B cell (primary cell): ENCODE results near the gene ZNF695. TPM values are rescaled to one million over a fixed set of nuclear protein-coding genes. Genes with fewer than 3 reads are reported as not detected.

ENCODE experiments used
- ATAC-seq: fragments of 200-7000 bp; cut with Tn5 transposase; one replicate; pipeline ENCODE4 v1.10.0; 2021; ENCODE audit warnings: low read depth, mild to moderate bottlenecking, moderate number of reproducible peaks, moderate library complexity
- CTCF ChIA-PET: fragments of 350-600 bp; sonication (Branson Sonifier 250); formaldehyde crosslinking; loops from one replicate; lab custom pipeline; 2021; ENCODE audit warnings: antibody characterized with exemption, inconsistent platforms; lab: Charles Lee
- POLR2A ChIA-PET: fragments of 350-600 bp; sonication (Branson Sonifier 250); formaldehyde crosslinking; loops from one replicate; lab custom pipeline; 2021; ENCODE audit warnings: antibody characterized with exemption; lab: Charles Lee
- DNase-seq: peaks from one replicate; pipeline ENCODE4 v3.0.0; 2013
- H2AFZ ChIP-seq: 2 replicates; pipeline ENCODE4 v1.6.1; 2012; ENCODE audit warnings: mild to moderate bottlenecking, low read depth, low read length; ENCODE audit not compliant: insufficient read depth, poor library complexity, severe bottlenecking
- H3K27ac ChIP-seq, 2 donors: 1 replicate in 1 of 2; 2 replicates in 1 of 2; pipeline ENCODE4 v1.5.1; 2012 to 2013; ENCODE audit warnings: low read length in 2 of 2, mild to moderate bottlenecking in 2 of 2, moderate library complexity in 1 of 2
- H3K27me3 ChIP-seq, 4 experiments: fragments of 200-600 bp in 1 of 4; sonication (generic) in 1 of 4; replicated peaks in 1 of 4; 1 replicate in 2 of 4; 2 replicates in 2 of 4; pipeline versions ENCODE4 v1.6.1 to v1.7.0; 2013 to 2016; ENCODE audit warnings: low read length in 3 of 4, mild to moderate bottlenecking in 2 of 4, mixed read lengths in 1 of 4, moderate library complexity in 1 of 4; ENCODE audit not compliant: insufficient read depth in 4 of 4, control insufficient read depth in 3 of 4; ENCODE audit errors: control extremely low read depth in 1 of 4
- H3K36me3 ChIP-seq, 2 experiments: replicated peaks in 1 of 2; 1 replicate in 1 of 2; 2 replicates in 1 of 2; pipeline versions ENCODE4 v1.6.1 to v1.7.1; 2013; ENCODE audit warnings: low read length in 1 of 2; ENCODE audit not compliant: insufficient read depth in 2 of 2, control insufficient read depth in 1 of 2; ENCODE audit errors: control extremely low read depth in 1 of 2, extremely low read depth in 1 of 2
- H3K4me1 ChIP-seq, 2 donors: fragments of 200-600 bp in 1 of 2; sonication (generic) in 1 of 2; 1 replicate in 1 of 2; 2 replicates in 1 of 2; pipeline versions ENCODE4 v1.5.1 to v1.6.1; 2013 to 2017; ENCODE audit warnings: low read length in 2 of 2; ENCODE audit not compliant: control insufficient read depth in 2 of 2, insufficient read depth in 2 of 2
- H3K4me2 ChIP-seq: replicated peaks from 2 replicates; pipeline ENCODE3; 2012; ENCODE audit warnings: mild to moderate bottlenecking, low read depth, low read length; ENCODE audit not compliant: poor library complexity, severe bottlenecking
- H3K4me3 ChIP-seq, 5 experiments: fragments of 200-600 bp in 1 of 5; sonication (generic) in 1 of 5; 1 replicate in 3 of 5; 2 replicates in 2 of 5; pipeline versions ENCODE4 v1.5.1 to v1.7.0; 2011 to 2016; ENCODE audit warnings: low read length in 4 of 5, mild to moderate bottlenecking in 4 of 5, low read depth in 2 of 5, control low read depth in 1 of 5, moderate library complexity in 1 of 5; ENCODE audit not compliant: insufficient read depth in 1 of 5; ENCODE audit errors: control extremely low read depth in 1 of 5, extremely low read depth in 1 of 5
- H3K79me2 ChIP-seq: fragments of 200-600 bp; sonication (generic); one replicate; pipeline ENCODE4 v1.6.0; 2016; ENCODE audit warnings: low read length; ENCODE audit not compliant: control insufficient read depth, insufficient read depth
- H3K9ac ChIP-seq: fragments of 200-600 bp; sonication (generic); 2 replicates; pipeline ENCODE4 v1.6.1; 2017; ENCODE audit warnings: mild to moderate bottlenecking, low read length, moderate library complexity
- H3K9me3 ChIP-seq, 3 donors: one replicate each; pipeline versions ENCODE4 v1.6.1 to v1.7.1; 2013; ENCODE audit warnings: low read length in 2 of 3; ENCODE audit not compliant: control insufficient read depth in 2 of 3, insufficient read depth in 1 of 3; ENCODE audit errors: control extremely low read depth in 1 of 3
- H4K20me1 ChIP-seq: 2 replicates; pipeline ENCODE4 v1.6.0; 2012; ENCODE audit warnings: mild to moderate bottlenecking, low read length; ENCODE audit not compliant: insufficient read depth, control insufficient read depth, poor library complexity, severe bottlenecking
- H3K27ac Mint-ChIP-seq: one replicate; pipeline ENCODE4 v1.8.0; 2021; ENCODE audit warnings: mixed read lengths
- H3K27me3 Mint-ChIP-seq: one replicate; pipeline ENCODE4 v1.8.0; 2021; ENCODE audit warnings: mixed read lengths
- H3K4me1 Mint-ChIP-seq: one replicate; pipeline ENCODE4 v1.8.0; 2021; ENCODE audit warnings: mixed read lengths
- H3K4me3 Mint-ChIP-seq: one replicate; pipeline ENCODE4 v1.8.0; 2021; ENCODE audit warnings: mixed read lengths
- H3K9me3 Mint-ChIP-seq: one replicate; pipeline ENCODE4 v1.8.0; 2022; ENCODE audit warnings: mixed read lengths; ENCODE audit not compliant: insufficient read depth
- CTCF ChIP-seq: fragments of 200-600 bp; IDR thresholded peaks from one replicate; pipeline ENCODE4 v1.8.0; 2022; ENCODE audit warnings: antibody characterized with exemption, mild to moderate bottlenecking
- EZH2 ChIP-seq: IDR thresholded peaks from 2 replicates; pipeline ENCODE4 v1.6.1; 2012; ENCODE audit warnings: borderline replicate concordance, low read depth, mild to moderate bottlenecking, moderate library complexity, low read length; ENCODE audit not compliant: insufficient read depth, poor library complexity, severe bottlenecking
- WGBS: methylation state at CpG from one replicate; pipeline ENCODE4 v1.1.5; 2013; ENCODE audit warnings: missing lambda C conversion rate; ENCODE audit not compliant: insufficient coverage; 5-methylcytosine and 5-hydroxymethylcytosine counted together
- intact Hi-C: fragments of 100-400 bp; cut with micrococcal nuclease; formaldehyde crosslinking; loops from one replicate; pipeline ENCODE4 v1.10.0; 2022
- polyA plus RNA-seq: library from polyadenylated mRNA; depleted of rRNA; stranded (reverse); fragments of >200 nt; gene quantifications from 2 replicates; pipeline ENCODE4 v1.2.3, GENCODE V29; 2012
- total RNA-seq, 2 donors: library from RNA; stranded (reverse); fragments of 120-200 nt in 1 of 2; gene quantifications; 1 replicate in 1 of 2; 2 replicates in 1 of 2; pipeline versions ENCODE4 v1.2.3 to v1.2.4, GENCODE V29; 2013 to 2022

The ZNF695 gene
- total and polyA plus RNA-seq, 2 donors (not counting 1 experiment from before 2014, with no cell fraction given) = 0.44 TPM; not detected in 1

- ATAC-seq = no peak
- no peak overlapping the region for H3K4me2 ChIP-seq
- ChIA-PET CTCF (no interaction called here), POLR2A (no interaction called here)
- H3K4me1 ChIP-seq = no peaks in the 10 kb centered on the region
- H4K20me1 ChIP-seq = no peaks in the 10 kb centered on the region
- H2AFZ ChIP-seq = no peak overlapping the region
- TF ChIP-seq EZH2 = no peak
- TF ChIP-seq CTCF = no peak
- WGBS = 100% methylated on average over 2 of the region's 2 CpGs
- H3K9me3 ChIP-seq = peaks cover 11 to 87% (median 53%) of the 10 kb centered on the region in 3 donors
- peaks cover 43% of the 10 kb centered on the region for H3K9me3 Mint-ChIP-seq
- no peaks in the 10 kb centered on the region for H3K4me1 Mint-ChIP-seq
- no peaks in the 10 kb centered on the region for H3K27me3 Mint-ChIP-seq
- intact Hi-C loops = no loop called here
- no peak overlapping the region for H3K4me3 ChIP-seq
- H3K27me3 ChIP-seq = no peaks in the 10 kb centered on the region
- H3K4me3 Mint-ChIP-seq = no peak overlapping the region
- no peak overlapping the region for H3K27ac ChIP-seq
- no peak for DNase-seq
- H3K9ac ChIP-seq = no peak overlapping the region
- peaks cover 0 to under 1% of the 10 kb centered on the region in 2 experiments for H3K36me3 ChIP-seq
- peaks cover 9% of the 10 kb centered on the region for H3K79me2 ChIP-seq
- no peak overlapping the region for H3K27ac Mint-ChIP-seq
These were observed 39.4 kb upstream of the ZNF695 start for GRCh38 chr1:247047260-247047659.

- Histone ChIP-seq H3K27ac (no peak overlapping the region), H3K79me2 (peaks cover 7% of the 10 kb centered on the region), H4K20me1 (no peaks in the 10 kb centered on the region), H3K4me3 (no peak overlapping the region), H2AFZ (no peak overlapping the region), H3K36me3 (peaks cover 0 to 6% of the 10 kb centered on the region in 2 experiments), H3K4me1 (no peaks in the 10 kb centered on the region), H3K9ac (no peak overlapping the region), H3K27me3 (no peaks in the 10 kb centered on the region), H3K4me2 (no peak overlapping the region), H3K9me3 (peaks cover 13 to 88% (median 42%) of the 10 kb centered on the region in 3 donors)
- H3K4me3 Mint-ChIP-seq = no peak overlapping the region
- H3K27ac Mint-ChIP-seq = no peak overlapping the region
- ChIA-PET POLR2A (no interaction called here), CTCF (no interaction called here)
- H3K9me3 Mint-ChIP-seq = peaks cover 37% of the 10 kb centered on the region
- intact Hi-C loops = no loop called here
- no peaks in the 10 kb centered on the region for H3K4me1 Mint-ChIP-seq
- 97% methylated on average over 4 of the region's 5 CpGs for WGBS
- no peak for ATAC-seq
- TF ChIP-seq EZH2 (no peak), CTCF (no peak)
- no peak for DNase-seq
- H3K27me3 Mint-ChIP-seq = no peaks in the 10 kb centered on the region
These were observed 35.5 kb upstream of the ZNF695 start for GRCh38 chr1:247043406-247043805.
